ENCODE measurements around the gene IKZF3. TPM values are rescaled to one million over a fixed set of nuclear protein-coding genes. Genes with fewer than 3 reads are reported as not detected.

The IKZF3 gene
- total RNA-seq, 1 experiment from 2014 or later, result 0.22 TPM

GRCh38 chr17:39722965-39723848 is 140.9 kb downstream of the IKZF3 start:
- Mint-ChIP-seq H3K9me3 (no peaks in the 10 kb centered on the region), H3K4me3 (peak overlapping the region in 1 of 2 experiments; percentile 20; a peak in 2 of 5 replicates), H3K4me1 (peaks cover 3 to 8% of the 10 kb centered on the region in 2 experiments), H3K27ac (peak overlapping the region; percentile 61 to 89 (median 86); a peak in 4 of 7 replicates), H3K27me3 (ENCODE audit: low read depth) (no peaks in the 10 kb centered on the region; the same call in 1 of the 2 replicates), H3K36me3 (ENCODE audit: insufficient read depth in 1 of 3, low read depth in 3 of 3) (peaks cover 68 to 96% (median 84%) of the 10 kb centered on the region in 3 experiments)
- no peak for TF ChIP-seq CTCF (conservative IDR thresholded peaks at IDR 0.05)
- H2BK12ac ChIP-seq (ENCODE audit: insufficient read length, low read depth, low read length), result no peak overlapping the region
- H3K9me3 ChIP-seq (ENCODE audit: control insufficient read depth, low read depth, low read length), result no peaks in the 10 kb centered on the region
- no peak overlapping the region for H2BK20ac ChIP-seq (ENCODE audit: low read depth, low read length, poor library complexity, severe bottlenecking)
- H2AFZ ChIP-seq (ENCODE audit: low read length), result no peak overlapping the region
- no peak overlapping the region for H2BK120ac ChIP-seq (ENCODE audit: low read depth, low read length, poor library complexity, severe bottlenecking)
- H4K8ac ChIP-seq (replicated peaks; ENCODE audit: insufficient read length, low read depth, low read length), result no peak overlapping the region
- H3K9ac ChIP-seq (ENCODE audit: extremely low read depth, insufficient read length, low read length), result no peak overlapping the region
- no peak overlapping the region for H4K91ac ChIP-seq (ENCODE audit: insufficient read length, low read depth, low read length)
- no peak overlapping the region for H2BK15ac ChIP-seq (ENCODE audit: low read depth, low read length)
- no peak overlapping the region for H4K5ac ChIP-seq (ENCODE audit: insufficient read length, low read depth, low read length)
- WGBS (ENCODE audit: extremely low coverage, insufficient read length, low lambda C conversion rate), result no CpG with 5 or more reads among the region's 34 CpGs
- H3K4me1 ChIP-seq (ENCODE audit: insufficient read depth, low read length), result 0 out of 2 replicates have a peak, but pooled peaks cover 1% of the 10 kb centered on the region
- no peak overlapping the region for H3K23ac ChIP-seq (ENCODE audit: insufficient read length, low read depth, low read length)
- no peak overlapping the region for H3K4ac ChIP-seq (ENCODE audit: low read depth, low read length)
- no peaks in the 10 kb centered on the region for H4K20me1 ChIP-seq (ENCODE audit: control insufficient read depth, insufficient read depth, insufficient read length)
- peak; percentile 89 for DNase-seq
- no peaks in the 10 kb centered on the region for H3K79me1 ChIP-seq (ENCODE audit: insufficient read depth, low read depth, low read length, poor library complexity, severe bottlenecking)
- H3T11ph ChIP-seq (ENCODE audit: low read length), result no peak overlapping the region
- H2BK5ac ChIP-seq (ENCODE audit: insufficient read length, low read length), result no peak overlapping the region
- no peak overlapping the region for H3K18ac ChIP-seq (ENCODE audit: insufficient read length, low read depth, low read length)
- no peaks in the 10 kb centered on the region for H3K27me3 ChIP-seq (ENCODE audit: insufficient read depth, low read length)
- H3K56ac ChIP-seq (ENCODE audit: insufficient read length, low read depth, low read length), result no peak overlapping the region
- no peak overlapping the region for H3K27ac ChIP-seq (ENCODE audit: insufficient read length, low read depth, low read length)
- H3K79me2 ChIP-seq (ENCODE audit: insufficient read depth, low read length), result no peaks in the 10 kb centered on the region
- no peak overlapping the region for H3K4me2 ChIP-seq (ENCODE audit: insufficient read depth, insufficient read length, low read length)
- no peak overlapping the region for H2AK5ac ChIP-seq (ENCODE audit: insufficient read length, low read length)
- H3K14ac ChIP-seq (ENCODE audit: insufficient read depth, low read length), result no peak overlapping the region
- no peaks in the 10 kb centered on the region for H3K23me2 ChIP-seq (ENCODE audit: insufficient read length, low read depth, low read length, poor library complexity, severe bottlenecking)

Measured in H9 (cell line).